Liver (tissue), 9 donors: ENCODE measurements around the gene IRF8. TPM values are rescaled to one million over a fixed set of nuclear protein-coding genes. Genes with fewer than 3 reads are reported as not detected.

Experiments used
- DNase-seq: peaks from one replicate; pipeline ENCODE4 v3.0.0-alpha.2; 2017; ENCODE audit warnings: low spot score
- H3K27ac ChIP-seq, 2 donors: one replicate each; pipeline ENCODE4 v1.7.0; 2013; ENCODE audit warnings: inconsistent platforms in 2 of 2, low read length in 2 of 2, control low read depth in 1 of 2, low read depth in 1 of 2, mild to moderate bottlenecking in 1 of 2
- H3K27me3 ChIP-seq, 4 donors: one replicate each; pipeline versions ENCODE4 v1.6.1 to v1.7.0; 2013; ENCODE audit warnings: low read length in 3 of 4, inconsistent platforms in 1 of 4, mild to moderate bottlenecking in 1 of 4, moderate library complexity in 1 of 4; ENCODE audit not compliant: control insufficient read depth in 4 of 4, insufficient read depth in 4 of 4
- H3K36me3 ChIP-seq, 4 donors: one replicate each; pipeline versions ENCODE4 v1.6.1 to v1.7.0; 2013; ENCODE audit warnings: low read length in 3 of 4, mild to moderate bottlenecking in 3 of 4, low read depth in 1 of 4, moderate library complexity in 1 of 4; ENCODE audit not compliant: control insufficient read depth in 4 of 4, insufficient read depth in 3 of 4
- H3K4me1 ChIP-seq, 4 donors: one replicate each; pipeline versions ENCODE4 v1.6.1 to v1.7.0; 2013; ENCODE audit warnings: low read length in 3 of 4, mild to moderate bottlenecking in 3 of 4, moderate library complexity in 1 of 4; ENCODE audit not compliant: control insufficient read depth in 4 of 4, insufficient read depth in 4 of 4
- H3K4me3 ChIP-seq, 3 donors: one replicate each; pipeline versions ENCODE4 v1.6.1 to v1.7.0; 2013; ENCODE audit warnings: low read length in 3 of 3, control low read depth in 1 of 3, low read depth in 1 of 3, mild to moderate bottlenecking in 1 of 3
- H3K9ac ChIP-seq, 2 donors: one replicate each; pipeline ENCODE4 v1.7.0; 2013; ENCODE audit warnings: low read length in 2 of 2, mild to moderate bottlenecking in 2 of 2, moderate library complexity in 2 of 2, control low read depth in 1 of 2, low read depth in 1 of 2
- H3K9me3 ChIP-seq, 4 donors: one replicate each; pipeline versions ENCODE4 v1.6.1 to v1.7.0; 2013; ENCODE audit warnings: low read length in 3 of 4; ENCODE audit not compliant: control insufficient read depth in 4 of 4
- EGR1 ChIP-seq, 2 donors: IDR thresholded peaks; 2 replicates each; pipeline ENCODE4 v1.6.1; 2016 to 2018; ENCODE audit warnings: antibody characterized with exemption in 2 of 2, low read depth in 2 of 2
- FOXA1 ChIP-seq: IDR thresholded peaks from 2 replicates; pipeline ENCODE4 v1.6.1; 2016; ENCODE audit warnings: antibody characterized with exemption
- FOXA2 ChIP-seq: IDR thresholded peaks from 2 replicates; pipeline ENCODE4 v1.6.1; 2016; ENCODE audit warnings: antibody characterized with exemption
- GABPA ChIP-seq, 2 donors: IDR thresholded peaks in 1 of 2; conservative IDR thresholded peaks in 1 of 2; 2 replicates each; pipeline ENCODE4 v1.6.1; 2016; ENCODE audit warnings: antibody characterized with exemption in 2 of 2, mild to moderate bottlenecking in 1 of 2, moderate library complexity in 1 of 2
- HNF4A ChIP-seq, 2 donors: conservative IDR thresholded peaks; 2 replicates each; pipeline ENCODE4 v1.6.1; 2016; ENCODE audit warnings: antibody characterized with exemption in 2 of 2, mild to moderate bottlenecking in 2 of 2
- HNF4G ChIP-seq: IDR thresholded peaks from 2 replicates; pipeline ENCODE4 v1.6.1; 2016; ENCODE audit warnings: antibody characterized with exemption
- JUND ChIP-seq, 2 donors: IDR thresholded peaks; 2 replicates each; pipeline ENCODE4 v1.6.1; 2016; ENCODE audit warnings: antibody characterized with exemption in 2 of 2
- NR2F2 ChIP-seq: IDR thresholded peaks from 2 replicates; pipeline ENCODE4 v1.6.1; 2016; ENCODE audit warnings: antibody characterized with exemption
- RXRA ChIP-seq, 2 donors: IDR thresholded peaks; 2 replicates each; pipeline ENCODE4 v1.6.1; 2017 to 2018; ENCODE audit warnings: antibody characterized with exemption in 2 of 2, mild to moderate bottlenecking in 1 of 2
- SP1 ChIP-seq: IDR thresholded peaks from 2 replicates; pipeline ENCODE4 v1.6.1; 2018; ENCODE audit warnings: antibody characterized with exemption, mild to moderate bottlenecking
- TAF1 ChIP-seq: conservative IDR thresholded peaks from 2 replicates; pipeline ENCODE4 v1.6.1; 2016; ENCODE audit warnings: antibody characterized with exemption, mild to moderate bottlenecking
- YY1 ChIP-seq: IDR thresholded peaks from 2 replicates; pipeline ENCODE4 v1.6.1; 2016; ENCODE audit warnings: antibody characterized with exemption, mild to moderate bottlenecking
- WGBS: extraction: QIAGEN DNeasy Blood & Tissue Kit; methylation state at CpG from one replicate; pipeline ENCODE4 v1.1.7; 2013; 5-methylcytosine and 5-hydroxymethylcytosine counted together
- polyA plus RNA-seq, 2 donors: library from polyadenylated mRNA; stranded (reverse) in 1 of 2; unstranded in 1 of 2; fragments of 200-250 nt in 1 of 2; fragments of >200 nt in 1 of 2; fragmentation: Nextera tagmentation in 1 of 2; extraction: Ambion mirVana in 1 of 2; gene quantifications; one replicate each; pipeline versions ENCODE4 v1.2.1 to v1.2.3, GENCODE V29; 2013 to 2015
- total RNA-seq, 2 donors: library from RNA; depleted of rRNA; stranded (reverse); fragments of >200 nt; gene quantifications; one replicate each; pipeline ENCODE4 v1.2.3, GENCODE V29; 2014
- TF ChIP-seq, protein P1 (sequence below): IDR thresholded peaks from 2 replicates; pipeline ENCODE4 v1.6.1; 2016; ENCODE audit warnings: antibody characterized with exemption
- TF ChIP-seq, protein P2 (sequence below): IDR thresholded peaks from 2 replicates; pipeline ENCODE4 v1.6.1; 2016; ENCODE audit warnings: antibody characterized with exemption
- TF ChIP-seq, protein P3 (sequence below): IDR thresholded peaks from 2 replicates; pipeline ENCODE4 v1.6.1; 2016; ENCODE audit warnings: antibody characterized with exemption, mild to moderate bottlenecking
- TF ChIP-seq, protein P4 (sequence below): fragments of 150-350 bp; IDR thresholded peaks from 2 replicates; pipeline ENCODE4 v1.5.1; 2017; ENCODE audit warnings: improper control_type of control experiment, low read depth, low read length; ENCODE audit not compliant: missing input control
- TF ChIP-seq, protein P5 (sequence below): IDR thresholded peaks from 2 replicates; pipeline ENCODE4 v1.6.1; 2016; ENCODE audit warnings: antibody characterized with exemption
- donor health status: healthy.
- donor health status: healthy.
- donor health status: healthy.
- donor health status: healthy.
- donor health status: healthy.

The IRF8 gene
- total and polyA plus RNA-seq, 4 donors, result 5.1 to 25.8 (median 12.3) TPM

DNA sequence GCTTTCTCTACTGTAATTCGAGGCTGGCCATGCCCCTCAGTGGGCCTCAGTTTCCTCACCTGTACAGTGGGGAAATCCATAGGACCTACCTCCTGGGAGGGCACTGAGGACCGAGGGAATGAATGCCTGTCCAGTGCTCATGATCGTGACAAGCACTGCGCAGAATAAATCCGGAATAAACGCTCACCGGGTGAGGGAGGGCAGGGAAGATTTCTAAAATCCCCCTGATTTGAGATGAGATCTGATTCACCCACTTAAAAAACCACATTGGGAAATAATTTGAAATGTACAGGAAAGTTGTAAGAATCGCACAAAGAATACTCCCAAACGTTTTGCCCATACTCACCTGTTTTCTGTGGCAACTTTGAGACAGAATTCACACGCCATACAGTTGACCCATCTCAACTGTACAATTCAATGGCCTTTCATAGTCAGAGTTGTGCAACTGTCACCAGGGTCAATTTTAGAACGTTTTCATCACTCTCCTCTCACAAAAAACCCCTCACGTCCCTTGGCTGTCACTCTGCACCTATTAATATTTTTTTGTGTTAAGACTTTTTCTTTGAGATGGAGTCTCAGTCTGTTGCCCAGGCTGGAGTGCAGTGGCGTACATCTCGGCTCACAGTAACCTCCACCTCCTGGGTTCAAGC is 49.8 kb downstream of the IRF8 start (continued):
- TF ChIP-seq TAF1 (no peak), SP1 (no peak), JUND (IDR thresholded peaks at IDR 0.05) (no peak)
- TF ChIP-seq, protein P1, sequence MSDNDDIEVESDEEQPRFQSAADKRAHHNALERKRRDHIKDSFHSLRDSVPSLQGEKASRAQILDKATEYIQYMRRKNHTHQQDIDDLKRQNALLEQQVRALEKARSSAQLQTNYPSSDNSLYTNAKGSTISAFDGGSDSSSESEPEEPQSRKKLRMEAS, result no peak
- TF ChIP-seq, protein P2, sequence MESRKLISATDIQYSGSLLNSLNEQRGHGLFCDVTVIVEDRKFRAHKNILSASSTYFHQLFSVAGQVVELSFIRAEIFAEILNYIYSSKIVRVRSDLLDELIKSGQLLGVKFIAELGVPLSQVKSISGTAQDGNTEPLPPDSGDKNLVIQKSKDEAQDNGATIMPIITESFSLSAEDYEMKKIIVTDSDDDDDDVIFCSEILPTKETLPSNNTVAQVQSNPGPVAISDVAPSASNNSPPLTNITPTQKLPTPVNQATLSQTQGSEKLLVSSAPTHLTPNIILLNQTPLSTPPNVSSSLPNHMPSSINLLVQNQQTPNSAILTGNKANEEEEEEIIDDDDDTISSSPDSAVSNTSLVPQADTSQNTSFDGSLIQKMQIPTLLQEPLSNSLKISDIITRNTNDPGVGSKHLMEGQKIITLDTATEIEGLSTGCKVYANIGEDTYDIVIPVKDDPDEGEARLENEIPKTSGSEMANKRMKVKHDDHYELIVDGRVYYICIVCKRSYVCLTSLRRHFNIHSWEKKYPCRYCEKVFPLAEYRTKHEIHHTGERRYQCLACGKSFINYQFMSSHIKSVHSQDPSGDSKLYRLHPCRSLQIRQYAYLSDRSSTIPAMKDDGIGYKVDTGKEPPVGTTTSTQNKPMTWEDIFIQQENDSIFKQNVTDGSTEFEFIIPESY, result no peak

DNA sequence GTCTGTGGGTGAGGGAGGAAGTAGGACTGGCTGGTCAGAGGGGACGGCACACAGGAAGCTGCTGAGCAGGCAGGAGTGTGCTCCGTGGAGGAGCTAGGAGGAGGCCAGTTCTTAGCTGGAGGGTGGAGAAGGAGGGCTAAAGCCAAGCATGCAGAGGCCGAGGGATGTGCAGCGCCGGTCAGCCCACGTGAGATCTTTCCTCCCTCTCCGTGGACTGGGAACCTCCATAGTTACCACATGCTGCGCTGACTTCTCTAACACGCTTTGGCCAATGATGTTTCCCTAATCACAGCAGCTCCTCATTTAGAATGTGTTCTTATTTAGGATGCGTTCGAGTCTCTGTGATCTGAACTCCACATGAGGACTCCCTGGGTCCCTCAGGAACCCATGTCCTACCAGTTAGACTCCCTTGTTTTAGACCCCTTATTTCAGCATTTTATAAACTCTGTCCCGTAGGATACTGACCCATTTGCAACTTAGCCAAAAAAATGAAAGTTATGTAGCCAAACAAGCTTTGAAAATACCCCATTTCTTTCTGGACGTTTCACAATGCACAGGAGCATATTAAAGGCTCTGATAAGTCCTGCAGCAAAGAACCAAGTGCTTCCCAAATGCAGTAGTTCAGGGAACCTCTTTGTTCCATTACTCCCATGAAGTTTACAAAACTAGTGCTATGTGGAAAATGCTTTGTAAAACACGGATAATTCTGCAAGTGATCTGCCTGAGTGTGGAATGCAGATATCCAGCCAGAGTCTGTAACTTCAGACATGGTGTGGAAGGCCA is 51.4 kb downstream of the IRF8 start:
- H3K4me3 ChIP-seq, result no peak overlapping the region
- TF ChIP-seq, protein P3, sequence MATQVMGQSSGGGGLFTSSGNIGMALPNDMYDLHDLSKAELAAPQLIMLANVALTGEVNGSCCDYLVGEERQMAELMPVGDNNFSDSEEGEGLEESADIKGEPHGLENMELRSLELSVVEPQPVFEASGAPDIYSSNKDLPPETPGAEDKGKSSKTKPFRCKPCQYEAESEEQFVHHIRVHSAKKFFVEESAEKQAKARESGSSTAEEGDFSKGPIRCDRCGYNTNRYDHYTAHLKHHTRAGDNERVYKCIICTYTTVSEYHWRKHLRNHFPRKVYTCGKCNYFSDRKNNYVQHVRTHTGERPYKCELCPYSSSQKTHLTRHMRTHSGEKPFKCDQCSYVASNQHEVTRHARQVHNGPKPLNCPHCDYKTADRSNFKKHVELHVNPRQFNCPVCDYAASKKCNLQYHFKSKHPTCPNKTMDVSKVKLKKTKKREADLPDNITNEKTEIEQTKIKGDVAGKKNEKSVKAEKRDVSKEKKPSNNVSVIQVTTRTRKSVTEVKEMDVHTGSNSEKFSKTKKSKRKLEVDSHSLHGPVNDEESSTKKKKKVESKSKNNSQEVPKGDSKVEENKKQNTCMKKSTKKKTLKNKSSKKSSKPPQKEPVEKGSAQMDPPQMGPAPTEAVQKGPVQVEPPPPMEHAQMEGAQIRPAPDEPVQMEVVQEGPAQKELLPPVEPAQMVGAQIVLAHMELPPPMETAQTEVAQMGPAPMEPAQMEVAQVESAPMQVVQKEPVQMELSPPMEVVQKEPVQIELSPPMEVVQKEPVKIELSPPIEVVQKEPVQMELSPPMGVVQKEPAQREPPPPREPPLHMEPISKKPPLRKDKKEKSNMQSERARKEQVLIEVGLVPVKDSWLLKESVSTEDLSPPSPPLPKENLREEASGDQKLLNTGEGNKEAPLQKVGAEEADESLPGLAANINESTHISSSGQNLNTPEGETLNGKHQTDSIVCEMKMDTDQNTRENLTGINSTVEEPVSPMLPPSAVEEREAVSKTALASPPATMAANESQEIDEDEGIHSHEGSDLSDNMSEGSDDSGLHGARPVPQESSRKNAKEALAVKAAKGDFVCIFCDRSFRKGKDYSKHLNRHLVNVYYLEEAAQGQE, result no peak
- TF ChIP-seq JUND (IDR thresholded peaks at IDR 0.05), result no peak
- TF ChIP-seq, protein P4, sequence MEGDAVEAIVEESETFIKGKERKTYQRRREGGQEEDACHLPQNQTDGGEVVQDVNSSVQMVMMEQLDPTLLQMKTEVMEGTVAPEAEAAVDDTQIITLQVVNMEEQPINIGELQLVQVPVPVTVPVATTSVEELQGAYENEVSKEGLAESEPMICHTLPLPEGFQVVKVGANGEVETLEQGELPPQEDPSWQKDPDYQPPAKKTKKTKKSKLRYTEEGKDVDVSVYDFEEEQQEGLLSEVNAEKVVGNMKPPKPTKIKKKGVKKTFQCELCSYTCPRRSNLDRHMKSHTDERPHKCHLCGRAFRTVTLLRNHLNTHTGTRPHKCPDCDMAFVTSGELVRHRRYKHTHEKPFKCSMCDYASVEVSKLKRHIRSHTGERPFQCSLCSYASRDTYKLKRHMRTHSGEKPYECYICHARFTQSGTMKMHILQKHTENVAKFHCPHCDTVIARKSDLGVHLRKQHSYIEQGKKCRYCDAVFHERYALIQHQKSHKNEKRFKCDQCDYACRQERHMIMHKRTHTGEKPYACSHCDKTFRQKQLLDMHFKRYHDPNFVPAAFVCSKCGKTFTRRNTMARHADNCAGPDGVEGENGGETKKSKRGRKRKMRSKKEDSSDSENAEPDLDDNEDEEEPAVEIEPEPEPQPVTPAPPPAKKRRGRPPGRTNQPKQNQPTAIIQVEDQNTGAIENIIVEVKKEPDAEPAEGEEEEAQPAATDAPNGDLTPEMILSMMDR, result no peak
- no peak for TF ChIP-seq HNF4A (conservative IDR thresholded peaks at IDR 0.05)
- no peak for TF ChIP-seq EGR1 (IDR thresholded peaks at IDR 0.05; ENCODE audit: low read depth in 2 of 2)
- TF ChIP-seq HNF4G, result no peak
- TF ChIP-seq, protein P1, result no peak
- TF ChIP-seq SP1, result no peak
- no peak for TF ChIP-seq NR2F2
- no peak for TF ChIP-seq GABPA (IDR thresholded peaks at IDR 0.05 in 1 of 2, conservative IDR thresholded peaks at IDR 0.05 in 1 of 2)
- no peak for TF ChIP-seq FOXA1
- TF ChIP-seq, protein P2, result no peak
- TF ChIP-seq YY1, result no peak
- no peak for TF ChIP-seq FOXA2
- TF ChIP-seq, protein P5, sequence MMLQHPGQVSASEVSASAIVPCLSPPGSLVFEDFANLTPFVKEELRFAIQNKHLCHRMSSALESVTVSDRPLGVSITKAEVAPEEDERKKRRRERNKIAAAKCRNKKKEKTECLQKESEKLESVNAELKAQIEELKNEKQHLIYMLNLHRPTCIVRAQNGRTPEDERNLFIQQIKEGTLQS, result no peak
- no peak for TF ChIP-seq RXRA (IDR thresholded peaks at IDR 0.05)
- DNase-seq, result no peak
- H3K27me3 ChIP-seq, result no peaks in the 10 kb centered on the region
- no peak overlapping the region for H3K9ac ChIP-seq
- WGBS, result 78% methylated on average over 14 of the region's 14 CpGs
- no peaks in the 10 kb centered on the region for H3K36me3 ChIP-seq
- H3K4me1 ChIP-seq, result peaks cover 0 to 15% (median 10%) of the 10 kb centered on the region in 4 donors
- no peak overlapping the region for H3K27ac ChIP-seq
- H3K9me3 ChIP-seq, result no peaks in the 10 kb centered on the region
